GM18870 (cell line): ENCODE measurements around the gene RGL3.
"Not testable (repeated sequence)": the region's sequence is repeated elsewhere in the genome, so short reads cannot be mapped to it uniquely, and the experiment has no call there.

Experiments used
- ATAC-seq: cut with Tn5 transposase; IDR thresholded peaks from one replicate; pipeline ENCODE4 v1.9.1; 2021; ENCODE audit warnings: moderate library complexity; ENCODE audit not compliant: unreplicated experiment

Gene RGL3

GRCh38 chr19:11421371-11422098 lies 2.4 kb upstream of the RGL3 start:
- ATAC-seq, result no peak

GRCh38 chr19:11420429-11421370 lies 1.6 kb upstream of the RGL3 start:
- ATAC-seq, result no peak

- ATAC-seq, result no peak
These were observed 993 bp downstream of the RGL3 start for GRCh38 chr19:11418094-11418548.

- no peak for ATAC-seq
These were observed 2.6 kb downstream of the RGL3 start for GRCh38 chr19:11416346-11417052.

- ATAC-seq, result no peak
These were observed 4.6 kb downstream of the RGL3 start for GRCh38 chr19:11414544-11414943.

- no peak for ATAC-seq
These were observed 8.4 kb downstream of the RGL3 start for GRCh38 chr19:11410682-11411081.

- no peak for ATAC-seq
These were observed 10.5 kb downstream of the RGL3 start for GRCh38 chr19:11408591-11408990.

- not testable (repeated sequence) for ATAC-seq
These were observed 12.3 kb downstream of the RGL3 start for GRCh38 chr19:11406703-11407236.

GRCh38 chr19:11405846-11406643 lies 13.1 kb downstream of the RGL3 start:
- ATAC-seq, result no peak

GRCh38 chr19:11404588-11405222 lies 14.4 kb downstream of the RGL3 start:
- no peak for ATAC-seq

GRCh38 chr19:11401808-11402543 lies 17.1 kb downstream of the RGL3 start:
- no peak for ATAC-seq

GRCh38 chr19:11400798-11401197 lies 18.3 kb downstream of the RGL3 start:
- no peak for ATAC-seq

GRCh38 chr19:11399667-11400066 lies 19.4 kb downstream of the RGL3 start:
- ATAC-seq, result no peak

GRCh38 chr19:11397089-11397610 lies 22.0 kb downstream of the RGL3 start:
- ATAC-seq, result no peak

- ATAC-seq, result no peak
These were observed 28.0 kb downstream of the RGL3 start for GRCh38 chr19:11390933-11391680.

GRCh38 chr19:11390359-11390758 lies 28.8 kb downstream of the RGL3 start:
- no peak for ATAC-seq

GRCh38 chr19:11387162-11388034 lies 31.7 kb downstream of the RGL3 start:
- no peak for ATAC-seq
